ENCODE results near the gene CIB4.

Gene CIB4

GRCh38 chr2:26605195-26605998 lies 35.8 kb downstream of the CIB4 start:
- DNase-seq = peak in 1 of 2 experiments; percentile 69

DNA sequence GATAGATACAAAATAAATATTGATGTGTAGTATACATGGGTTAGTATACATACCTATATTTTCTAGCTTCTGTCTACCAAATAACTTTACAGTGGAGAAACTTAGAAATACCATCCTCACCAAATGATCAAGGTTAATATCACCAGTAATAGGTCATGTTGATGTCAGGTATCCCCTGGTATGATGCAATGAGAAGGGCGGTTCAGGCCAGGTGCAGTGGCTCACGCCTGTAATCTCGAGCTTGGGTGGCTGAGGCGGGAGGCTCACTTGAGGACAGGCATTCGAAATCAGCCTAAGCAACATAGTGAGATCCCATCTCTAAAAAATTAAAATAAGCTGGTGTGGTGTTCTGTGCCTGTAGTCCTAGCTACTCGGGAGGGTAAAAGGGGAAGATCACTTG lies 38.6 kb downstream of the CIB4 start:
- DNase-seq = no peak

DNA sequence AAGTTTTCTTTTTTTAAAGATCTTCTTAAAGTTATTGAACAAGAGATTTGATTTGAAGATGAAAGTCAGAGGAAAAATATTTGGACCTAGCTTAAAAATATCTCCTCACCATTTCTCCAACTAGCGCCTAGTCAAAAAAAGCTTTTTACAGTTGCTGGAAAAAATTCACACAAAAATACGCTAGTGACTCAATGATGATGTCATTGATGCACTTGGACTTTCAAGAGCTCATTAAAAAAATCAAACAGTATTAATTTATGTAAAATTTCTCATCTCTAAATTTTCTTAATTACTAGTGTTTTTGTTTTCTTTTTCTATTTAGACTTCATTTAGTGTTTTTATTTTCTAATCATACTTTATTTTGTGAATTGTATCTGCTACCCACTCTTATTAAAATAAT lies 41.8 kb downstream of the CIB4 start:
- DNase-seq = no peak

- DNase-seq = no peak
Measured at GRCh38 chr2:26598996-26599373, 42.2 kb downstream of the CIB4 start.

- DNase-seq = no peak
Measured at GRCh38 chr2:26598336-26598995, 42.7 kb downstream of the CIB4 start.

DNA sequence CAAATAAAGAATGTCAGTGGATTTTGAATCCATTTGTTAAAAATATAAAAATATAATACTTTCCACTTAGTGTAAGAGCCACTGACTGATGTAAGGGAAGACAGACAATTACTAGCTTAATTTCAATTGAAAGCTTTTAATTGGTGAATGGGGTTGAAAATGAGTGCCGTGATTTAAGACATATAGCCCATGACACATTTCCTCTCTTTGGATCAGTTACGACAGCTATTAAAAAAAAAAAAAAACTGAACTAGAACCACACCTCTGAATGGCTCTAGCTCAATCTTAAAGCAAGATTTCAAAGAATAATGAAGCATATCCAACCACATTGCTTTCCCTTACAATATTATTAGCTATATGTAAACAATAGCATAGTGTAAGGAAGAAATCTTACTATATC lies 44.0 kb downstream of the CIB4 start:
- no peak for DNase-seq

DNA sequence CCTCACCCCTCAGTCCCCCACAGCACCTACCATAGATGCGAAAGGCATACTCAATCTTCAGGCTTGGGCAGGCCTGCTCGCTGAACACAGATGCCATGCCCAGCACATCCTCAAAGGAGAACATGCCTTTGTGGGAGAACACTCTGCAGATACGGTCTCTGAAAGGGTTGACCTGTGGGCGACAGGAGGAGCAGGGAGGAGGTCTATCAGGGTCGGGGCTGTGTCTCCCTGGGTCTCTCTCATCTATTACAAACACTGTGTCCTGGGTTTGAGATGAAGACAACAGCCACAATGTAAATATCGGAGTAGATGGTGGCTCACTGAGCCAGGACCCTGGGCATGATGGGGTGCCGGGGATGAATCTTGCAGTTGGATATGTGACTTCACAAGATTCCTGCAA lies 46.0 kb downstream of the CIB4 start:
- no peak for DNase-seq

DNA sequence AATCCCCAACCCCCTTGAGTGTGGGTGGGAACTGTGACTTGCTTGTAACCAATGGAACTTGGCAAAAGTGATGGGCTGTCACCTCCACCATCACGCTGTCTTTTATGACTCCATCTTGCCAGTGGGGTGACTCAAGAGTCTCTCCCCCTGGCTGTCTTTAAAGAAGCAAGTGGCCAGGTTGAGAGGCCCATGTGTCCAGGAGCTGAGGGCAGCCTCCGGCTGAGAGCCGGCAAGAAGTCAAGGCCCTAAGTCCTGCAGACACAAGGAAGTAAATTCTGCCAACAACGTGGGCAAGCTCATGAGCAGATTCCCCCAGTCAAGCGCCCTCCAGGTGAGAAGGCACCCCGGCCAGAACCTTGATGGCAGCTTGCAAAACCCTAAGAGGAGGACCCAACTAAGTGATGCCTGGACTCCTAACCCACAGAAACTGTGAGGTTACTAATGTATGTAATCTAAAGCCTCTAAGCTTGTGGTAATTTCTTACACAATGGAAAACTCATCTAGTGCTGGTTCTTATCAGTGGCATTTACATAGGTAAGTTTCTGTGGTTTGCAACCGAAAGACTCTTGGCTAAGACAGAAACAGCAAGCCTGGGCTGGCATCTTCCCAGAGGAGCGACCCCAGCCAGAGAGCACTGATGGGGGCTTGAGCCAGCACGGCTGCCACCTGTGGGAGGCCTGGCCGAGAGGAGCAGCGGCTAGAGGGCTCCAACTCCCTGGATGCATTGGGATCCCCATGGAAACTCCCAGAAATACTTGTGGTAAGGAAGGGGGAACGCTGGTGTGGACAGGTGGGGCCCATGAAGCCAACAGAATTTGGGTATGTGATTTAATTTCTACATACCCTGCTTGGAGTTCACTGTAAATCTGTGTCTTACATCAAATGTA lies 49.3 kb downstream of the CIB4 start:
- DNase-seq = no peak

DNA sequence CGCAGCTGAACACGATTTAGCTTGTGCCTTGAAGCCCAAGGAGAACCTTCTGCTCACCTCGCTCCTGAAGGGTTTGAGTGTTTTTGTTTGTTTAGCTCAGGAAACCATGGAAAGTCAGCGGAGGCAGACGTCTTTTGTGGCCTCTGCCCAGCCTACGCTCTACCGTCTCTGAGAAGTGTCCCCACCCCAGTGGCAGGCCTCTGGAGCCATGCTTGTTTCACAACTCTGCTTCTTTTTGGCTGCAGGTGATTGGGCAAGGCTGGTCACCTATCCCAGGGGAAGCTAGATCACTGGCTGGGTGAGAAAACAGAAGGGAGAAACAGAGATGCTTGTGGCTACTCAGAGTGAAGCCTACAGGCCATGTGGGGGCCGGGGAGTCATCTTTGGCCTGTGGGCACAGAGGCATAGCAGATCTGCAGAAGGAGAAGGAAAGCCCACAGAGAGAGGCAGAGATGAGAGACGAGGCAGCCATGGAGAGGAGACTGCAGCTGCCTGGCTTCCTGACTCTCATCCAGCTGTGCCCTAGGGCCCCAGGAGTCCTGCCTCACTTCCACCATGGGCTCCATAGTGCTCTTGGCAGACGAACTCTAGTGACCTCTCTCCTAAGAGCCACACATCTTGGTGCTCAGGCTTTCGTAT lies 50.1 kb downstream of the CIB4 start:
- DNase-seq = peak; percentile 72 to 75

DNA sequence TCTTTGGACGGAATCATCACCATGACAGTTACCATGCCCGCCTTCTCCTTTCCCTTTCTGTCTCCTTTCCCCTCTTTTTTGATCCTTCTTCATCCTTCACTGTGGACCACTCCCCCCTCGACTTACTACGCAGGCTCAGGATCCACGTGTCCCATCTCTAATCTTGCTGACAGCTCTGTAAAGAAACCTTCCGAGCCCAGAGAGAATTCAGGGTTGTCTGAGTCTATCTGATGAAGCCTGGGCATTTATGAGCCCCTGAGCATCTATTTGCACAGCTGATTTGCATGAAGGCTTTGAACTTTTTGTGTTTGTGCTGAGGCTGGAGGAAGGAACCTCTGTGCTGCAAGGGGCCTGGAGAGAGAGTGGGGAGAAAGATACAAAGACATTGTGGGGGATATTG lies 50.7 kb downstream of the CIB4 start:
- DNase-seq = peak; percentile 92 to 94

DNA sequence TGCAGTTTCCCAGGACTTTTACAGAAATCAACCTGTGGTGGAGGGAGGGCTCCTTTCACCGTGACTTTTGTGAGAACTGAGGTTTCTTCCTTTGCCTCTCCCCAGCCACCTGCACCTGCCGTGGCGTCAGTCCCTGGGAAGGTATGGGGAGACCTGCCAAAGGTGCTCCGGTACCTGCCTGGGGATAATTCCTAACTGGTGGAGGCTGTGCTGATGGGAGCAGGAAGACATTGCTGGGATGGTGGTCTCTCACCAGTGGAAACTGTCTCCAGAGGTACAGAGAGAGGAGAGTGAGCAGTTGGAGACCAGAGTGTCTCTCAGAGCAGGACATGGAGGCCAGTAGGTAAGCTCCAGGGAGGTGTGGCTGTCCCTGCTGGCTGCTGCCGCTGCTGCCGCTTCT lies 52.6 kb downstream of the CIB4 start:
- no peak for DNase-seq

- DNase-seq = no peak
Measured at GRCh38 chr2:26587994-26588393, 53.2 kb downstream of the CIB4 start.

DNA sequence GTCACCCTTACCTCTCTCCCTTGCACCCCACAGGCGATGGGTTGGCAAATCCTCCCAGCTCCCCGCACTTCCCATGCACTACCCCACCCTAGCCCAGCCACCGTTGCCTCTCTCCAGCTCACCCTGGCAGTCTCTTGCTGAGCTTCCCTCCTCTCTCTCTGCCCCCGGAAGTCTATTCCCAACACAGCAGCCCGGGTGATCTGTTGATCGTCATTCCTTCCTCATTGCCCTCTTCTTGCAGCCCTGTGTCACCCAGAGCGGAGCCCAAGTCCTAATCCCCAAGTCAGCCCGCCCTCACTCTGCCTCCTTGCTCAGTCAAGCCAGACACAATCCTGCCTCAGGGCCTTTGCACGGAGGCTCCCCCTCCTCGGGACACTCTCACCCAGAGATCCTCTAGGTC lies 55.2 kb downstream of the CIB4 start:
- no peak for DNase-seq

- no peak for DNase-seq
Measured at GRCh38 chr2:26585100-26585499, 56.1 kb downstream of the CIB4 start.

DNA sequence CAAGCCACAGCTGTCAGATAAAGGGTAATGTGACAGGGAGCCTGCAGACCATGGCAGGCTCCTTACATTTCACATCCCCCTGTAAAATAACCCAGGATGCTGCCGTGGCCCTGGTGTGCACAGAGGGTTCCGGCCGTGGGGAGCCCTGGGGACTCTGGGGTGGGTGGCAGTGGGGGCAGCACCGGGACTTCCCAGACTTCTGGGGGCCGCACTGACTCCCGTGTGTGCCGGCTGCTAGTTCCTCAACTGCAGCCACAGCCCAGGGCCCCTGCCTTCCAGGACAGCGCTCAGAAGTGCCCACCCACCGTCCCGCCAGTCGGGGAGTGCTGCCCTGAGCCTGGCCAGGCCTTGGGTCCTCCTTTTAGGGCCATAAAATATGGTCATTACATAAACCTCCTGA lies 56.5 kb downstream of the CIB4 start:
- DNase-seq = no peak

DNA sequence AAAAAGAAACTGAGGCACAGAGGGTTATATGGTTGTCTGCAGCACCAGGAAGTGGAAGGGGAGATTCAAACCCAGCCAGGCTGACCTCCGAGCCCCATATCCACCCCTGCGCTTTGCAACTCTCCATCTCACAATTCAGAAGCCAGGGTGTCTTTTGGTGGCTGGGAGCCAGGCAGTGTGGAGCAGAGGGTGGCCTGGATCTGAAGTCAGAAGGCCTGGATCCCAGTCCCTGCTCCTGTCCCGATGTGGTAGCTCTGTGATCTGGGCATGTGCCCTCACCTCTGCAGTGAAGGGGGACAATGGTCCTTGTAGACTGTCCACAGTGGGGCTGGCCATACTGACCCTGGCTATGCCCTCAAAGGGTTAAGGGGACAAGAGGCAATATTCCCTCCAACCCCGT lies 57.0 kb downstream of the CIB4 start:
- DNase-seq = no peak

- DNase-seq = no peak
Measured at GRCh38 chr2:26583381-26583911, 57.7 kb downstream of the CIB4 start.

- DNase-seq = no peak
Measured at GRCh38 chr2:26582890-26583289, 58.3 kb downstream of the CIB4 start.

- no peak for DNase-seq
Measured at GRCh38 chr2:26581991-26582842, 58.9 kb downstream of the CIB4 start.

GRCh38 chr2:26581266-26581990 lies 59.7 kb downstream of the CIB4 start:
- no peak for DNase-seq

DNA sequence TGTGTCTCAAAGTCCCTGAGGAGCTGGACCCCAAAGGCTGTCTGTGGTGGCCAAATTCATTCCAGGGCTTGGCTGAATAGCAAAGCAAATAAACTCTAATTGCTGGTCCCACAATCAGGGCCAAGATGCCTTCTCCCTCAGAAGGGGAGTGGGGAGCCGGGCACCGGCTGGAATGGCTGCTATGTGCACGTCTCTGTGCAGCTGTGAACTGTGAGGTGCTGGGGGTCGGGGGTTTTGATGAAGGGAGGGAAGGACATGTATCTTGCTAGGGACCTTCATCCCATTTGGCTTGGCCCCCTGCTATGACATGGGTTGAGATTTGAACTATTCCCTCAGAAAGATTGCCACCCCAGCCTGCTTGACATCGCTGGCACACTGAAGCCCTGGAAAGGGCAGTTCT lies 60.4 kb downstream of the CIB4 start:
- DNase-seq = no peak
